GM18951 (cell line): ENCODE measurements around the gene LARP1.

Experiments used
- POLR2A ChIP-seq: IDR thresholded peaks from 4 replicates; pipeline ENCODE4 v1.6.1; 2011; ENCODE audit warnings: mild to moderate bottlenecking; ENCODE audit not compliant: insufficient read length, insufficient read depth; ENCODE audit errors: extremely low read depth
- in situ Hi-C: fragments of 300-500 bp; cut with MboI; formaldehyde crosslinking; loops from one replicate; pipeline ENCODE4 v1.12.0; 2022; ENCODE audit warnings: low sequenced_read_pairs, mixed read lengths, inconsistent platforms; ENCODE audit not compliant: unreplicated experiment

LARP1 gene

DNA sequence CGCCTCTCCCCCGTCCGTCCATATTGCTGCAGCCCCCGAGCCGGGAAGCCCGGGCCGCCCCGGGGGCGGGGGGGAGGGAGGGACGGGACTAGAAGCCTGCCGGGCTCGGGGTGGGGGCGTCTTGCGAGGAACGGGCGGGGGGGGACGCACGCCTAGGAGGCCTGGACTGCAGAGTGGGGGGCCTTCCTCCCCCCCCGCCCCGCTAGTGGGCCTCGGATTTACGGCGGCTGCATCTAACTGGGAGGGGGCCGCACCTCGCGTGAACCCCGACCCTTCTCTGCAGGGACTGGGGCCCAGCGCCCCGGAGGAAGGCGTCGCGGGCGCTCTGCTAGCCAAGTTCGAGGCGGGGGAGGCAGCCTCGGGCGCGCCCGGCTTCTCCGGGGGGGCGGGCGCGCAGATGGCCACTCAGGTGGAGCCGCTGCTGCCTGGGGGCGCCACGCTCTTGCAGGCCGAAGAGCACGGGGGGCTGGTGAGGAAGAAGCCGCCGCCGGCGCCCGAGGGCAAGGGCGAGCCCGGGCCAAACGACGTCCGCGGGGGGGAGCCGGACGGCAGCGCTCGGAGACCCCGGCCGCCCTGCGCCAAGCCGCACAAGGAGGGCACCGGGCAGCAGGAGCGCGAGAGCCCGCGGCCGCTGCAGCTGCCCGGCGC is at the start of gene LARP1:
Gene LARP1, plus strand, starts transcription at position 17 of the 648 bp plus-strand sequence. Its CDS starts 381 bp downstream, at position 398.
- no peak for TF ChIP-seq POLR2A
- in situ Hi-C loops: no loop called here

DNA sequence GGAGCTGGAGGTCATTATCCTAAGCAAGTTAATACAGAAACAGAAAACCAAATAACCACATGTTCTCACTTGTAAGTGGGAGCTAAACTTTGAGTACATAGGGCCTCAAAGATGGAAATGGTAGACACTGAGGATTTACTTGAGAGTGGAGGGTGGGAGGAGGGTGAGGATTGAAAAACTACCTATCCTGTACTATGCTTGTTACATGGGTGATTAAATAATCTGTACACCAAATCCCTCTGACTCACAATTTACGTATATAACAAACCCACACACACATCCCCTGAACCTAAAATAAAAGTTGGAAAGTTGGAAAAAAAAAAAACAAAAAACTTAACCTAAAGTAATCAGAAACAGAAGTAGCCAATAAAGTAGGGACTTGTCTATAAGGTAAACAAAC is 48.8 kb upstream of the LARP1 start:
- in situ Hi-C loops: no loop called here
- no peak for TF ChIP-seq POLR2A

DNA sequence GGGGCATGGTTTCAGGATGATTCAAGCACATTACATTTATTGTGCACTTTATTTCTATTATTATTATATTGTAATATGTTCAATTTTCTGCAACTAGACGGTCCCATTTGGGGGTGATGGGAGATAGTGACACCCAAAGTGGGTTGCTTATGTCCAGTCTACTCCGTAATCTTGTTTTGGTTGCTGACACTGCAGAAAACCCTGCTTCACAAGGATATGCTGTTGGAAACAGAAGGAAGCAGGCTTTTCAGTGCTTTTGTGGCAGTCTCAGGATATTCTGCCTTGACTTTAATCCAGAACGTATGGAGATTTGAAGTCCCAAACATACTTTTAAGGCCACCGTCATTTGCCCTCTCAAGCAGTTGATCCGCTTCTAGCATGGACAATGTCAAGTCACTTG is 47.5 kb upstream of the LARP1 start:
- in situ Hi-C loops: no loop called here

DNA sequence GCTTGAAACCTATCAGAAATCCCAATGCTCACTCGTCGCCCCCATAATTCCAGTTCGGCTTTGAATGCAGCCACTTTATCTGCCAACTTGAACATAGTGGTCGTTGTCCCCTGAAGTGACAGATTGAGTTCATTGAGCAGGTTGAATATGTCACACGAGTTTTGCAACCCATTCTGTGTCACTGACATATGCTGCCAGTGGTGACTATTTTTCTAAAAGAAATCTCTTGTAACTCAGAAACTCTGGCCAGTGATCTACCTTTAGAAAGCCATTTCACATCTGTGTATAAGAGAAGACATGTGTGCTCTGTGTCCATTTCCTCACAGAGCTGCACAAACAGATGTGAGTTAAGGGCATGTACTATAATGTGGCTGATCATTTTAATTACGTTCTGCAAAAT is 47.0 kb upstream of the LARP1 start:
- in situ Hi-C loops: no loop called here
- TF ChIP-seq POLR2A: no peak

More for the DNA sequence above, 47.5 kb upstream of the LARP1 start:
- no peak for TF ChIP-seq POLR2A

DNA sequence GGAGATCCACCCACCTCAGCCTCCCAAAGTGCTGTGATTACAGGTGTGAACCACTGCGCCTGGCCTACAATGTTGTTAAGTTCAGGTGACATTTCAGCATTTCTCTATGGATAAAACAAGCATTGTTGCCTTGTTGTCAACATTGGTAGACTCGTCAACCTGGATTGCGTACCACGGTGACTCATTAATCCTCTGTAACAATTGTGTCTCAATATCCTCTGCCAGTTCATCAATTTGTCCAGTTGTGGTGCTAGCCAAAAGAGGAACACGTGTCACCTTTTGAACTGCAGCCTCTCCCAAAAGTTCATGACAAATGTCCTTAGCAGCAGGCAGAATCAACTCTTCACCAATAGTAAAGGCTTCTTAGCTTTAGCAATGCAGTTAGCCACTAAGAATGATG is 46.3 kb upstream of the LARP1 start:
- in situ Hi-C loops: no loop called here
- TF ChIP-seq POLR2A: no peak

DNA sequence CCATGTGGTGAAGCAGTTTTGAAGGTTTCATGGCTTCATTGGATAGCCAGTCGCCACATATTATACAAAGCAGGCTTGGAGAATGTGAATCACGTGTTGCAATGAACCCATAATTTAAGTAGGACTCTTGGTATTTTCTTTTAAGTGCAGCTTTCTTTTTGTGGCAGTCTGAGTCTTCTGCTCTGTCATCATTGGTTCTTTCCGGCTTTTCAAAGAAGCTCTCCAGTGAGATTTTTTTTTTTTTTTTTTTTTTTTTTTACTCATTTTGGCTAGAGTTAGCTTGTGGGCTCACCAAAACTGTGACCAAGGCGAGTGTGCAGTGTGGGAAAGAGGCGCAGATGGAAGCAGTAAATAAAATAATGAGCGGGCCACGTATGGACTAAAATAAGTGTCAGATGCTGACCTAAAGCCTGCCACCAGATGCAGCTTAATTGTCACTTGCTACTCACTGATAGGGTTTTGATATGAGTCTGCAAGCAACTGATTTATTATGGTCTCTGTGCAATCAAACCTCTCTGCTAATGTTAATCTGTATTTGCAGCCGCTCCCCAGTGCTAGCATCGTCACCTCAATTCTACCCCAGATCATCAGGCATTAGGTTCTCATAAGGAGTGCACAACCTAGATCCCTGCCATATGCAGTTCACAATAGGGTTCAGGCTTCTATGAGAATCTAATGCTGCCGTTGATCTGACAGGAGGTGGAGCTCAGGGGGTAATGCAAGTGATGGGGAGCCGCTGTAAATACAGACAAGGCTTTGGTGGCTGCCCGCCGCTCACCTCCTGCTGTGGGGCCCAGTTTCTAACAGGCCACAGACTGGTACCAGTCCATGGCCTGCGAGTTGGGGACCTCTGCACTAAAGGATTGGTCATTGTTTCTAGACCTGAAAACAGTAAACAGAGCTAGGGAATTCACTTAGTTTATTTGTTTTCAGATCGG is 45.5 kb upstream of the LARP1 start:
- no peak for TF ChIP-seq POLR2A
- in situ Hi-C loops: no loop called here

DNA sequence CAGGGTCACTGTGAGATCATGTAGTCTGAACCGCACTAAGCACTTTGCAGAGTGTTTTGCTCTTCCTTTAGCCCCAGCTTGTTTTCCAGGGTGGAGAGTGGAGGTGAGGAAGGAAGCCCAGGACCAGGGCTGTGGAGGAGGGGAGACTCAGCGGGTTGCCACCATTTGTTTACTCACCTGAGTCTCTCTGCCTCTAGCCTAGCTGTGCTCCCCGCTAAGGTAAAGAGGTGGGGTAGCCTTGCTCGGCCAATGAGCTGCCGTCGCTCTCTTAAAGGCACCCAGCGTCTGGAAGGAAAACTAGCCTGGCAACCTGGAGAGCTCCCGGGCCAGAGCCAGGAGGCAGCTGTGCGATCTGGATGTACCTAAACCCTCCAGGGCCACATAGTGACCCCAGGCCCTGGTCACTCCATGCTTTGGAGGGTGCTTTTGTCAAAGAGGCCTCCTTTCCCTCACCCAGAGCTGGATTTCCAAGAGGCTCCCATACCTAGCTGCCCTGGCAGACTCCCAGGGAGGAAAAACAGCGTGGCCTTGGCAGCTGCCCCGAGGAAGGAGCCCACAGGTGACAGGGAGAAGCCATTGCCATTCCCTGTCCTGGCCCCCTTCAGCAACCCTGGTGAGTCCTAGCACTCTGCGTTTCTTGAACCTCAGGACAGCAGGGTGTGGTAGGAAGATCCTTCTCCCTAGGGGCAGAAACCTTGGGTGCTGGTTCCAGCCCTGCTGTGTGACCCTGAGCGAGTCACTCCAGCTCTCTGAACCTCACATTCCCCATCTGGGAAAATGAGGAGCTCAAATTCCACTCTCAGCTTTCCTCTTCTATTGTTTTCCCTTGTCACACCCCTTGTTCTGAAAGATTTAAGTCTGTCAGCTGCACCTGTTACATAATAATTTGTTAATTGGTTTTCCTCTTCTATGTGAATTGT is 42.4 kb upstream of the LARP1 start:
- in situ Hi-C loops: no loop called here
- no peak for TF ChIP-seq POLR2A

DNA sequence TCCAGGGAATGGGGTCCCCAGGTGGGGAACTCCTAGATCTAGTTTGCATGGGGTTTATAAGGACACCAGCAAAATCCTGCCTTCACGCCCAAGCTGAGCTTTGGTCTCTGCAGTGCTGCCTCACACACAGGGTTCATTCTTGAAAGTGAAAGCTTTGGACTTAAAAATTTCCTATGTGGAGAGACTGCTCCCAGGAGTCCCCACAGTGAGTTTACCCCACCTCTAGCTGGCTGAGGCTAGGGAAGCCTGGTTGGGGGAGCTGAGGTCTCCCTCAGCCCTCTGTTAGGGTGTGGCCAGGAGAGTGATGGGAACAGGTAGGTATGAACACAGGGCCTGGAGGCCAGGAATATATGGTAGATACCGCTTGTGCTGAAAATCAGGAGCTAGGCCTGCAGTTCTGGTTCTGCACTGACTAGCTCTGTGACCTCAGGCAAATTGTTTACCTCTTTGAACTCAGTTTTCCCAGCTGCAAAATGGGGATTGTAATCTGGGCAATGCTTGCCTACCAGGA is 41.5 kb upstream of the LARP1 start:
- in situ Hi-C loops: no loop called here
- TF ChIP-seq POLR2A: no peak

DNA sequence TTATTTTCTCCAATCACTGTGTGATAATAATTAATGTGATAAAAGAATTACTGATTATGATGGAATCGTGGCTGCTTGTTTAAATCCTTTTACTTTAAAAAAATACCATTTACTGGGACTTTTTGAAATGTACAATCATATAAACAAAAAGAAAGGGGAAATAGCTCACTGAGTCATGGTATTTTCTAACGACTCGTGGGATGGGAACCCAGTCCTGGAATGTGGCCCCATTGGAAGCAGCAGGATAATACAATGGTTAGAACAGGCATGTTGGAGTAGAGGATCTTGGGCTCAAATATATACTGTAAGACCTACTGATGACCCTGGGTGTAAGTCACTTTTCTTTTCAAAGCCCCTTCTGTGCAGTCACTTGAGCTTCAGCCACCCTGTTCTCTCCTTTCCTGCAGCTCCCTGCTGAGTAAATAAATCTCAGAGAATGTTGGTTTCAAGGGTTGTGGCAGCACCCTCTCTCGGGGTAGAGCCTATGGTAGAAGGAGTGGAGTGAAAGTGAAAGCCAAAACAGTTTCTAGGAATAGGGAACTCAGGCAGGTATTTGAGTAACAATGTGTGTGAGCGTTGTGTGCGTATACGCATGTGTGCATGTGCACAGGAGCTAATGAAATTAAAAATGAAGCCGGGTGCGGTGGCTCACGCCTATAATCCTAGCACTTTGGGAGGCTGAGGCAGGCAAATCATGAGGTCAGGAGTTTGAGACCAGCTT is 40.8 kb upstream of the LARP1 start:
- in situ Hi-C loops: no loop called here
- no peak for TF ChIP-seq POLR2A

DNA sequence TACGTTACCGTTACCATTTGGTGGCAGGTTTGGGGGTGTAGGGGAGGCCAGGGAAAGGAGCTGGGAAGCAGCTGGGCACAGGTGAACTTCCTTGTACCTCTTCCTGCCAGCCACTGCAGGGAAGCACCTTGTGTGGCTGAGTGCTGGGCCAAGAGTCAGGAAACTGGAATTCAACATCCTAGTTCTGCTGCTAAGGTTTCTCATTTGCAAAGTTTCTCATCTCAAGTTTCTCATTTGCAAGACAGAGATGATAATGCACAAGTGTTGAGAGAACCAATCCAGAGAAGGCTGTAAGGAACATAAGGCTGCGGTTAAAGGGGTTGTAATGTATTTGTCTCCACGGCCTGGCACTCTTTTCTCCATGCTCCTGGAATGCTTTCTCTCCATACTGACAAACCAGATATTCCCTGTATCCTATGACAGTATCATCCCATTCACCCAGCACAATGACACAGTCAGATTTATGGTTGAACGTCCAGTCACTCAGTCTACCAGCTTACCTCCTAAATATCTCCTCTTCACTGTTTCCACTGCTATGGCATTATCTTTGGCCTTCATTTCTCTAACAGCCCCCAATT is 33.6 kb upstream of the LARP1 start:
- no peak for TF ChIP-seq POLR2A
- in situ Hi-C loops: no loop called here

DNA sequence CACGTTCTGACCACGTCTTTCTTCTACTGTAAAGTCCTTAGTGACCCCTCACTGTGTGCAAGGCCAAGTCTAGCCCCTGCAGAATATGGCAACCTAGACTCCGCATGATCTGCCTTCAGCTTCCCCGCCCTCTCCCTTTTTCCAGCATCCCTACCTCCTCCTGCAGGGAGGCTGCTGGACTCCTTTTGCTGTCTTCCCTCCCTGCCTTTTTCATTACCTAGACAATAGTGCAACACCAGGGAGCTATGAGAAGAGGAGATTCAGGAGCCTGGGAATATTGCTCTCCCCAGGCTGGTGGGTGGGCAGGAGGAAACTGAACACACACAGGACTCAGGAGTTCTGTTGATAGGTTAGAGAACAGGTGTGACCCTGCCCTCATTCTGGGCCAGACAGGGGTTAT is 33.1 kb upstream of the LARP1 start:
- in situ Hi-C loops: no loop called here
- no peak for TF ChIP-seq POLR2A

DNA sequence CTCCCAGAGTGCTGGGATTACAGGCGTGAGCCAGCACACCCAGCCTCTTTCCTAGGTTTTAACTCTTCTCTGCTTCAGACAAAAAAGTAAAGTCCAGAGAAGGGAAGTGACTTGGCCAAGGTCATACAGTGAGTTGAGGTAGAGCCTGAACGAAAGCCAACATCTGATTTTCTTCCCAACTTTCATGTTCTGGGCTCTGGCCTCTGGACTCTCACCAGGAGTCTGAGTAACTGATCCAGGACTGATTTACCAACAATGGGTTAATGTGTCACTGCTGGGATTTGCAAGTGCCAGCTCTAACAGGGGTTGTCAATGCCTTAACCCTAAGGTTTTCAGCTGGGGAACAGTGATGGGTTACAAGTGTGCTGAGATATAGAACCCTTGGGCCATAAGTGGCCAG is 32.2 kb upstream of the LARP1 start:
- in situ Hi-C loops: no loop called here
- no peak for TF ChIP-seq POLR2A
